Suppressor macrophage treated with lipopolysaccharide for 4 hours (primary cell): Measurements from ENCODE around the gene IGLON5.
A peak's percentile ranks its signal among the peaks of the same experiment; 100 is the strongest.

Experiments
- DNase-seq: peaks from one replicate; pipeline ENCODE4 v3.0.0-alpha.2; 2020

IGLON5 gene

GRCh38 chr19:51318687-51319648 is 7.5 kb downstream of the IGLON5 start:
- no peak for DNase-seq

GRCh38 chr19:51319649-51320279 is 8.3 kb downstream of the IGLON5 start:
- no peak for DNase-seq

DNA sequence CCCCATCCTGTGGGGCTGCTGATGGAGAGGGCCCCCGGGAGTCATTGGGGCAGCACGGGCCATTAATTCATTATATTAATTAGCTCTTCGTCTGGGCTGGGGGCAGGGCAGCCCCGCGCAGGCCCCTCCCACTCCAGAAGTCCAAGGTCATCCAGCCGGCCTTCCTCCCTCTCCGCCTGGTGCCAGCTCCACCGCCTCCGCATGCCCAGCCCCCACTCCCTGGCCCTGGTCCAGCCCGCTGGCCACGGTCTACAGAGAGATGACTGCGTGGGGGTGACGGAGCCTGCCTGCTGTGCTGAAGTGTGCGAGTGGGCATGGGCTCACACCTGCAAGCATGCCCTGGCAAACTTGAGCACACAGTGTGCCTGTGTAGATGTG is 8.8 kb downstream of the IGLON5 start:
- DNase-seq: no peak

- no peak for DNase-seq
These were observed 10.4 kb downstream of the IGLON5 start for GRCh38 chr19:51321799-51322198.

DNA sequence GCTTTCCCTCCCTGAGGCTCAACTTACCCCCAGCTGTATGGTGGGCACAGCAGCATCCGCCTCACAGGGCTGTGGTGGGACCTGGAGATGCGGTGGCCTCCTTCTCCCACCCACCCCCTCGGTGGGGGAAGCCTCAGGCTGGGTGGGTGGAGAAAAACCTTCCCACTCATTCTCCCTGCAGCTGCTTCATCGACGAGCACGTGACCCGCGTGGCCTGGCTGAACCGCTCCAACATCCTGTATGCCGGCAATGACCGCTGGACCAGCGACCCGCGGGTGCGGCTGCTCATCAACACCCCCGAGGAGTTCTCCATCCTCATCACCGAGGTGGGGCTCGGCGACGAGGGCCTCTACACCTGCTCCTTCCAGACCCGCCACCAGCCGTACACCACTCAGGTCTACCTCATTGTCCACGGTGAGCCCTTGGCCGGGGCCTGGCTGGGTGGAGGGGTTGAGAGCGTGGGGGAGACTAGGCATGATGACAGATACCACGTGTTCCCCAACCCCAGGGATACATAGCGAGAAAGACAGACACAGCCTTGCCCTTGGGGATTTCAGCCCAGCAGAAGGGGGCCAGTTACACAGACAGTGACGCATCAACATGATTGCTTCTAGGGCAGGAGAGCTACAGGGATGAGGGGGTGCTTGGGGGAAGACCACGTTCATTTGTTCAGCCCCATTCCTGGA is 12.2 kb downstream of the IGLON5 start:
- DNase-seq: no peak

DNA sequence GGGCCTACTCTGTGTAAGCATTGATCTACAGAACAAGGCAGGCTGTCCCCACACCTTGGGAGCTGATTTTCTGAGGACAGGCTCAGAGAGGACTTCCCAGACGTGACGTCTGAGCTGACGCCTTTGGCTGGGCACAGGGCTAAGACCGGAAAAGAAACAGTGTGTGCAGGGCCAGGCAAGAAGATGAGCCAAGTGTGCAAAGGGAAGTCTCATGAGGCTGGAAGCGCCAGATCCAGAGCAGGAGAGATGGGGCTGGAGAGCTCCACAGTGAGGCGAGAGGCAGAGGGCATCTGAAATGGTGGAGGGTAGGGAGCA is 12.7 kb downstream of the IGLON5 start:
- no peak for DNase-seq

GRCh38 chr19:51325161-51325976 is 13.9 kb downstream of the IGLON5 start:
- DNase-seq: peak; percentile 16

- DNase-seq: no peak
These were observed 15.0 kb downstream of the IGLON5 start for GRCh38 chr19:51326216-51327065.

GRCh38 chr19:51327066-51328001 is 15.9 kb downstream of the IGLON5 start:
- peak; percentile 87 for DNase-seq

DNA sequence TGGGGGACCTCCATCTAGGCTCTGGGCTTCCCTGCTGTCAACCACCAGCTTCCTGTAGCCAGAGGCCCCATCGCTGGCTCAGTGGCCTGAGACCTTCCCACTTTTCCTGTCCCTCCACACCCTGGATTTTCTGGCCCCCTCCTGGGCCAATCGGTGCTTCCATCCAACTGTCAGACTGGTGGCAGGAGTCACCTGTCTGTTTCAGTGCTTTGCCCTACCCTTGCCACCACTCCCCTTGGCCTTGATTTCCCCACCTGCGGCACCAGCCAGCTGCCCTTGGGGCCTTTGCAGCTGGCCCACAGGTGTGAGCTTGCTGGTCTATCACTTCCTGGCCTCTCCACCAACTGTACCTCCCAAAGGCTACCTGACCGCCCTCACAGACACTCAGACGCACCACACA is 18.0 kb downstream of the IGLON5 start:
- no peak for DNase-seq

DNA sequence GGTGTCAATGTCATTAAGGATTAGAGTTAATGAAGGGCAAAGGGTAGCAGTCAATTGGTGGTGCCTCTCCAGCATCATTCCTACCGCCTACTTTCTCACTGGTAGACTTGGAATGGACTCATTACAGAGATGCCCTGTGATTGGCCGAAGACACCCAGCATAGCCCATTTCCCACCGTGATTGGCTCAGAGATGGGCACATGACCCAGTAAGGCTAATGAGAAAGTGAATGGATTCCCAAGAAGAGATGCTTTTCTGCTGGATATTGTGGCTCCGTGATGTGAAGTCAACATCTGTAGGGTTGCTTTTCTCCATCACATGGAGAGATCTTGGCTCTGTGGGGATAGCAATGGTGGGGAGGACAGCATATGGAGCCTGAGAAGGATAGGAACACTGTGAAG is 18.9 kb downstream of the IGLON5 start:
- no peak for DNase-seq

GRCh38 chr19:51331193-51331592 is 19.7 kb downstream of the IGLON5 start:
- no peak for DNase-seq

- DNase-seq: no peak
These were observed 20.3 kb downstream of the IGLON5 start for GRCh38 chr19:51331716-51332115.

- no peak for DNase-seq
These were observed 22.5 kb downstream of the IGLON5 start for GRCh38 chr19:51333836-51334460.

- no peak for DNase-seq
These were observed 25.9 kb downstream of the IGLON5 start for GRCh38 chr19:51337141-51337860.

DNA sequence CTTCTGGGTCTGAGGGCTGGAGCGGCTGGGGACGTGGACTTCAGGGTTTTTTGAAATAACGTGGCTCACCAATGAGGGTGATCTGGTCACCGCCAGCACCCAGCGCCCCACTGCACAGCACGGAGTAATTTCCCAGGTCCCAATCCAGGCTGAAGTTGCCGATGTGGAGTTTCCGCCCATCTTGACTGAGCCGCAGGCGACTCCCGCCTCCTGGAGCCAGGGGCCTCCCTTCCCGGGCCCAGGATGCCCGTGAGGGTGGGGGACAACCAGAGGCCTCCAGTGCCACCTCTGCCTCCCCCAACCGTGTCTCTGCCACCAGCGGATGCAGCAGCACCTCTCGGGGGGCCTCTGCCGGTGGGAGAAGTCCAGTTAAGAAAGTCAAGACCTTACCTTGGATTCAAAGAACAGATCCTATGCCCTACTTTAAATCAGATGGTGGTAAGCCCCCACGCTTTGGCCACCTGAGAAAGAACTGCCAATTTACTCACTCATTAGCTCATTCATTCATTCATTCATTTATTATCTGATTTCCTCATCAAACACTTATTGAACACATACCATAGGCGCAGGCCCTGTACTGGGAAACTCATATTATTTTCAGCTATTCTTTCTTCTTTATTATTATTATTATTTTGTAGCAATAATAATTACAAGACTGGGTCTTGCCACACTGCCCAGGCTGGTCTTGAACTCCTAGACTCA is 26.6 kb downstream of the IGLON5 start:
- no peak for DNase-seq

GRCh38 chr19:51338563-51339312 is 27.3 kb downstream of the IGLON5 start:
- peak; percentile 82 for DNase-seq

DNA sequence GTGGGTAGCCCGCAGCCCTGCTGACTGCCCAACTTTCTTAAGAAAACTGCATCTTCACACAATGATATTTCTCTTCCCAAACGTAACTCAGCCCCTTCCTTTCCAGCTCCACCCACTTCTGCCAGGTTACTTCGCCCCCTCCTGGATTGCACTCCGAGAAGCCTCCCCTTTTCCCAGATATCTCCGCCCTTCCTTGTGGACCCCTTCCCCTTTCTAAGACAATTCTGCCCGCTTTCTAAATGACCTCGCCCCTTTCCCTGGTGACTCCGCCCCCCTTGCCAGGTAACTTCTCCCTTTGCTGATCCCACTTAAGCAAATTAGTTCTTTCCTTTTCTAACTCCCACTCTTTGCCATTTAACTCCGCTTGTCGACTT is 27.9 kb downstream of the IGLON5 start:
- DNase-seq: no peak
